Breast epithelium (tissue), 3 donors: Measurements from ENCODE around the gene RAB14.

Experiments
- POLR2A ChIP-seq: fragments of 450-650 bp; IDR thresholded peaks from one replicate; pipeline ENCODE4 v1.6.1; 2016; ENCODE audit warnings: antibody characterized with exemption, mild to moderate bottlenecking, moderate library complexity
- TF ChIP-seq, protein P1 (sequence below), 3 donors: fragments of 450-650 bp; IDR thresholded peaks; one replicate each; pipeline ENCODE4 v1.5.1; 2016 to 2017; ENCODE audit warnings: antibody characterized with exemption in 3 of 3, mild to moderate bottlenecking in 3 of 3, moderate library complexity in 3 of 3

DNA sequence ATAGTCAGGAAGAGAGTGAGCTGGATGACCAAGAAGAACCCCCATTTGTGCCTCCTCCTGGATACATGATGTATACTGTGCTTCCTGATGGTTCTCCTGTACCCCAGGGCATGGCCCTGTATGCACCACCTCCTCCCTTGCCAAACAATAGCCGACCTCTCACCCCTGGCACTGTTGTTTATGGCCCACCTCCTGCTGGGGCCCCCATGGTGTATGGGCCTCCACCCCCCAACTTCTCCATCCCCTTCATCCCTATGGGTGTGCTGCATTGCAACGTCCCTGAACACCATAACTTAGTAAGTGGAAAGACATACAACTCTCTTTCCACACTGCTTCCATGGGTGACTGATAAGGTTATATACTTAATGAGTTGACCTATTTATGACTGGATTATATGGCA, 51.5 kb downstream of the RAB14 start:
- TF ChIP-seq, protein P1, sequence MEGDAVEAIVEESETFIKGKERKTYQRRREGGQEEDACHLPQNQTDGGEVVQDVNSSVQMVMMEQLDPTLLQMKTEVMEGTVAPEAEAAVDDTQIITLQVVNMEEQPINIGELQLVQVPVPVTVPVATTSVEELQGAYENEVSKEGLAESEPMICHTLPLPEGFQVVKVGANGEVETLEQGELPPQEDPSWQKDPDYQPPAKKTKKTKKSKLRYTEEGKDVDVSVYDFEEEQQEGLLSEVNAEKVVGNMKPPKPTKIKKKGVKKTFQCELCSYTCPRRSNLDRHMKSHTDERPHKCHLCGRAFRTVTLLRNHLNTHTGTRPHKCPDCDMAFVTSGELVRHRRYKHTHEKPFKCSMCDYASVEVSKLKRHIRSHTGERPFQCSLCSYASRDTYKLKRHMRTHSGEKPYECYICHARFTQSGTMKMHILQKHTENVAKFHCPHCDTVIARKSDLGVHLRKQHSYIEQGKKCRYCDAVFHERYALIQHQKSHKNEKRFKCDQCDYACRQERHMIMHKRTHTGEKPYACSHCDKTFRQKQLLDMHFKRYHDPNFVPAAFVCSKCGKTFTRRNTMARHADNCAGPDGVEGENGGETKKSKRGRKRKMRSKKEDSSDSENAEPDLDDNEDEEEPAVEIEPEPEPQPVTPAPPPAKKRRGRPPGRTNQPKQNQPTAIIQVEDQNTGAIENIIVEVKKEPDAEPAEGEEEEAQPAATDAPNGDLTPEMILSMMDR (IDR thresholded peaks at IDR 0.05) = no peak
- no peak for TF ChIP-seq POLR2A
